Activated naive CD4-positive, alpha-beta T cell treated with anti-CD3 and anti-CD28 coated beads, Interleukin-2, amount 50 U/mL, for 24 hours (primary cell): ENCODE measurements around the gene LRR1.

Experiments used
- H3K27ac Mint-ChIP-seq: one replicate; pipeline ENCODE4 v1.8.0; 2021; ENCODE audit warnings: mild to moderate bottlenecking, mixed read lengths
- H3K27me3 Mint-ChIP-seq: one replicate; pipeline ENCODE4 v1.8.0; 2021; ENCODE audit warnings: mixed read lengths
- H3K36me3 Mint-ChIP-seq: one replicate; pipeline ENCODE4 v1.8.0; 2021; ENCODE audit warnings: mixed read lengths
- H3K4me1 Mint-ChIP-seq: one replicate; pipeline ENCODE4 v1.8.0; 2021; ENCODE audit warnings: mixed read lengths
- H3K4me3 Mint-ChIP-seq: one replicate; pipeline ENCODE4 v1.8.0; 2021; ENCODE audit warnings: mild to moderate bottlenecking, mixed read lengths
- H3K9me3 Mint-ChIP-seq: one replicate; pipeline ENCODE4 v1.8.0; 2021; ENCODE audit warnings: mixed read lengths

LRR1 gene

DNA sequence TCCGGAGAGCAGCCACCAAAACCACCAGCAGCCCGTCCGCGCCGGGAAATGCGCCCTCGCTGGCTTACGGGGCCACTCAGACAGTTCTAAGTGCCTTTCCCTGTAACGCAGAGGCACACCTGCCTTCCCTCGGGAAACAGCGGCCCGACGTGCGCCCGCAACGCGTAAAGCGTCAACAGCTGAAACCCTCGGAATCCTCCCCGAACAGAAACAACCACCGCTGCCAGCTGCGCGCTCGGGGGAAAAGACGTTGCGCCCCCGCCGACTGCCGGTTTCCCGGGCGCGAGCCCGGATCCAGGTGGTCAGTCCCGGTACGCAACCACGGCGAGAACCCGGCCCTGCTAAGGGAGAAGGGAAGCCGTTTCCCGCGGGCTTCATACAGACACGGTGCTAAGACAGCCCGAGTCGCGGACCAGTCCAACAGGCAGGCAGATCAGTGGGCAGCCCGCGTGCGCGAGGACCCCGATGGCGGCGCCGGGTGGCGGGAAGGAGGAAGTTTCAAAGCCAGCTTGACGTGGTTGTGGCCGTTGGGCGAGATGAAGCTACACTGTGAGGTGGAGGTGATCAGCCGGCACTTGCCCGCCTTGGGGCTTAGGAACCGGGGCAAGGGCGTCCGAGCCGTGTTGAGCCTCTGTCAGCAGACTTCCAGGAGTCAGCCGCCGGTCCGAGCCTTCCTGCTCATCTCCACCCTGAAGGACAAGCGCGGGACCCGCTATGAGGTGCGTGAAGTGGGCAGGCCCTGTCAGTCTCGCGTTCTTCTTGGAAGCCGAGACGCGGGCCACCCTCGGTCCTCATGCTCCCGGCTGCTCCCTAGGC is at the start of gene LRR1:
Gene LRR1 (plus strand): TSS at position 456 of the 816 bp plus-strand sequence. CDS start 81 bp downstream, at position 537.
- Mint-ChIP-seq H3K4me3 (peak within 1 kb of the TSS; percentile 98), H3K27me3 (no peaks in the 10 kb centered on the region), H3K4me1 (peaks cover 26% of the 10 kb centered on the region), H3K9me3 (no peaks in the 10 kb centered on the region), H3K27ac (peak within 1 kb of the TSS; percentile 98), H3K36me3 (peaks cover 2% of the 10 kb centered on the region)

GRCh38 chr14:49549446-49549845 is 49.3 kb upstream of the LRR1 start:
- Mint-ChIP-seq H3K36me3 (no peaks in the 10 kb centered on the region), H3K27ac (no peak overlapping the region), H3K27me3 (no peaks in the 10 kb centered on the region), H3K9me3 (no peaks in the 10 kb centered on the region), H3K4me1 (no peaks in the 10 kb centered on the region), H3K4me3 (no peak overlapping the region)

DNA sequence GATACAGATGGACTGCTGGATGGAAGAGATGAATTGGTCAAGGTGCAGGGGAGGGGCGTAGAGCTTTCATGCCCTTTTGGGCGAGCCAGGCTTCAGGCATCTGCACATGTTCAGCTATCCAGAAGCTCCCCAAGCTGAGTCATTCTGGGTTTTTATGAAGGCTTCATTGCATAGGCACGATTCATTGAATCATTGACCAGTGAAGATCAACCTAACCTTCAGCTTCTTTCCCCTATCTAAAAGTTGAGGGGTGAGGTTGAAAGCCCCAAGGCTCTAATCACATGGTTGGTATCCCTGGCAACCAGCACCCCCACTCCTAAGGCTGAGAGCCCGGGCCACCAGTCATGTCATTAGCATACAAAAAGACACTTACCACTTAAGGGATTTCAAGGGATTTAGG is 48.9 kb upstream of the LRR1 start:
- Mint-ChIP-seq H3K9me3 (no peaks in the 10 kb centered on the region), H3K36me3 (no peaks in the 10 kb centered on the region), H3K4me3 (no peak overlapping the region), H3K27me3 (no peaks in the 10 kb centered on the region), H3K4me1 (no peaks in the 10 kb centered on the region), H3K27ac (no peak overlapping the region)

DNA sequence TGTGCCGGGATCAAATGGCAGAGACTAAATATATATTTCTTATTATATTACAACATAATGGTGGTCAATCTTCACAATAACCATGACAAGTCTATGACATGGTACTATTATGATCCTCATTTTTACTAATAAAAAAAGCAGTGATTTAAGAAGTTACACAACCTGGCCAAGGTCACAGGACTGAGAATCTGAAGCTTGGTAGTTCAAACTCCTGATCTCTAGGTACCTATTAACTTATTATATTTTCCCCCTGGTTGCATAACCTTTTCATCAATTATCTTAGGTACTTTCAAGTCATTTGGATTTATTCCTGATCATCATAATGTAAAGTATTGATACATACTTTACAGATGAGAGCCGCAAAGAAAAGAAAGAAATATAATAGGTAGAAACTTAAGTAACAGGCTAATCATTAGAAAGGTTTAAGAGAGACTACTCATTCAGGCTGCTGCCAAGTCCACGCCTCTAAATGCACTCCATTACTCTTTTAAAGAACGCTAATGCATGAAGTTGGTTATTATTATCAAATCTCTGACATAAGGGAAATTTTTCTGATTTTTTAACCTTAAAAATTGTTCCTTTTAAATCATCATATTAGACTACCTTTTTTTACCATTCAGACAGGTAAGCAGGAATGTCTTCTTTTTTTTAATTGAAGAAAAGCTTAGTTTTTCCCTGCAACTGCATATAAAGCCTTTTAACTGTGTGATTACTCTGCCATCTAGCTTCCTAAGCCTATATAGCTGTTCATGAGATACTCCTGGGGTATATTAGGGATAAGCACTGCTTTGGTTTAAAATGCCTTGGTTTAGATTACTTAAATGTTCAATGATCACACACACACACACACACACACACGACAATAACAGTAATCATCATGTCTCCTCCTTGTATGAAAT is 48.2 kb upstream of the LRR1 start:
- Mint-ChIP-seq H3K4me1 (no peaks in the 10 kb centered on the region), H3K27me3 (no peaks in the 10 kb centered on the region), H3K36me3 (no peaks in the 10 kb centered on the region), H3K27ac (no peak overlapping the region), H3K4me3 (no peak overlapping the region), H3K9me3 (no peaks in the 10 kb centered on the region)

DNA sequence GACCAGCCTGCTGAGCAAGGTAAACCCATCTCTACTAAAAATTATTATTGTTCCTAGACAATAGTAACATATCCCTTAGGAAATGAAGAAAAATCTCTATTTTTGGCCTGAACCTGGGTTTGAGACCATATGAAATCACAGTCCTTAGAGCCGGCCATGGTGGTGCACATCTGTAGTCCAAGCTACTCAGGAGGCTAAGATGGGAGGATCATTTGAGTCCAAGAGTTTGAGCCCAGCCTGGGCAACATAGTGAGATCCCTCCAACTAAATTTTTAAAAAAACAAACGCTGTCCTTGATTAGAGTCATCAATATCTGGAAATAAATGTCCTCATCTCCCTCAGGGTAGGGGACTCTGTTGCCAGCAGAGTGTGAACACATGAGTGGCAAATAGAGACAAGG is 47.2 kb upstream of the LRR1 start:
- Mint-ChIP-seq H3K27me3 (no peaks in the 10 kb centered on the region), H3K27ac (no peak overlapping the region), H3K4me3 (no peak overlapping the region), H3K4me1 (no peaks in the 10 kb centered on the region), H3K9me3 (no peaks in the 10 kb centered on the region), H3K36me3 (no peaks in the 10 kb centered on the region)

DNA sequence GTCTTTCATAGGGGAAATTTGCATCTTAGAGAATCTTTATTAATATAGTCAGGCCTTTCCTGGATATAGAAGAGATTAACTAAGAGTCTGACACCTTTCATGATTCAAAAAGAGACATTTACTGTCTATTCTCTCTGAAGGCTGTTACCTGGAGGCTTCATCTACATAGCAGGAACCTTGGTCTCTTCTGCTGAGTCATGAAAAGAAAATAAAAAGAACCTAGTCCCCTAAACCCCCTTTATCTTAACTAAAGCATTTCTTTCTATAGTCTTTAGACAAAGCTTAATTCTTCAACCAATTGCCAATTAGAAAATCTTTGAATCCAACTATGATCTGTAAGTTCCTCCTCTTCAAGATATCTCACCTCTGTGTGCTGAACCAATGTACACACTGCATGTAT is 45.6 kb upstream of the LRR1 start:
- Mint-ChIP-seq H3K4me3 (no peak overlapping the region), H3K36me3 (no peaks in the 10 kb centered on the region), H3K27ac (no peak overlapping the region)

GRCh38 chr14:49553892-49554291 is 44.8 kb upstream of the LRR1 start:
- no peak overlapping the region for H3K4me3 Mint-ChIP-seq
- no peak overlapping the region for H3K27ac Mint-ChIP-seq
- no peaks in the 10 kb centered on the region for H3K36me3 Mint-ChIP-seq
- no peaks in the 10 kb centered on the region for H3K9me3 Mint-ChIP-seq
- no peaks in the 10 kb centered on the region for H3K4me1 Mint-ChIP-seq
- no peaks in the 10 kb centered on the region for H3K27me3 Mint-ChIP-seq

More for the DNA sequence above, 45.6 kb upstream of the LRR1 start:
- no peaks in the 10 kb centered on the region for H3K9me3 Mint-ChIP-seq
- no peaks in the 10 kb centered on the region for H3K27me3 Mint-ChIP-seq
- no peaks in the 10 kb centered on the region for H3K4me1 Mint-ChIP-seq

DNA sequence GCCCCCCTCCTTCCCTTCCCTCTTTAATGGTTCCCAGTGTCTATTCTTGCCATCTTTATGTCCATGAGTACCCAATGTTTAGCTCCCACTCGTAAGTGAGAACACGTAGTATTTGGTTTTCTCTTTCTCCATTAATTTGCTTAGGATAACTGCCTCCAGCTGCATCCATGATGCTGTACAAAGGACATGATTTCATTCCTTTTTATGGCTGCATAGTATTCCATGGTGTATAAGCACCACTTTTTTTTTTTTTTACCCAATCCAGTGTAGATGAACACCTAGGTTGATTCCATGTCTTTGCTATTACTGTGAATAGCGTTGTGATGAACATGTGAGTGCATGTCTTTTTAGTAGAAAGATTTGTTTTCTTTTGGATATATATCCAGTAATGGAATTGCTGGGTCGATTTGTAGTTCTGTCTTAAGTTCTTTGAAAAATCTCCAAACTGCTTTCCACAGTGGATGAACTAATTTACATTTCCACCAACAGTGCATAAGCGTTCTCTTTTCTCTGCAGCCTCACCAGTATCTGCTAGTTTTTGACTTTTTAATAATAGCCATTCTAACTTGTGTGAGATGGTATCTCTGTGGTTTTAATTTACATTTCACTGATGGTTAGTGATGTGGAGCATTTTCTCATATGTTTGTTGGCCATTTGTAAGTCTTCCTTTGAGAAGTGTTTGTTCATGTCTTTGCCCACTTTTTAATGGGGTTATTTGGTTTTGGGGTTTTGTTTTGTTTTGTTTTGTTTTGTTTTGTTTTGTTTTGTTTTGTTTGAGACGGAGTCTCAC is 38.6 kb upstream of the LRR1 start:
- Mint-ChIP-seq H3K9me3 (no peaks in the 10 kb centered on the region), H3K36me3 (peaks cover 3% of the 10 kb centered on the region), H3K27me3 (peaks cover 4% of the 10 kb centered on the region), H3K4me1 (no peaks in the 10 kb centered on the region), H3K27ac (no peak overlapping the region), H3K4me3 (no peak overlapping the region)

DNA sequence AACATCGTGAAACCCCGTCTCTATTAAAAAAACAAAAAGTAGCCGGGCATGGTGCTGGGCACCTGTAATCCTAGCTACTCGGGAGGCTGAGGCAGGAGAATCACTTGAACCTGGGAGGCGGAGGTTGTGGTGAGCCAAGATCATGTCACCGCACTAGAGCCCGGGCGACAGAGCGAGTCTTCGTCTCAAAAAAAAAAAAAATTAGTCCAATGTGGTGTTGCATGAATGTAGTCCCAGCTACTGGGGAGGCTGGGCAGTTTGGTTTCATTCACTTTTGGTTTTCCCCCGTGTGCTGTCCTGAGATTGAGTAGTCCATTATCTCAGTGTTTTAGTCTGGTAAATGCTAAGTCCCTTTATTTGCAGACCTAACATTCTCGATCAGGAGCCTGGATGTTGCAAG is 32.0 kb upstream of the LRR1 start:
- H3K36me3 Mint-ChIP-seq = peaks cover 9% of the 10 kb centered on the region
- H3K27ac Mint-ChIP-seq = no peak overlapping the region
- H3K4me3 Mint-ChIP-seq = no peak overlapping the region
- H3K4me1 Mint-ChIP-seq = no peaks in the 10 kb centered on the region
- H3K9me3 Mint-ChIP-seq = no peaks in the 10 kb centered on the region
- H3K27me3 Mint-ChIP-seq = peaks cover 2% of the 10 kb centered on the region

DNA sequence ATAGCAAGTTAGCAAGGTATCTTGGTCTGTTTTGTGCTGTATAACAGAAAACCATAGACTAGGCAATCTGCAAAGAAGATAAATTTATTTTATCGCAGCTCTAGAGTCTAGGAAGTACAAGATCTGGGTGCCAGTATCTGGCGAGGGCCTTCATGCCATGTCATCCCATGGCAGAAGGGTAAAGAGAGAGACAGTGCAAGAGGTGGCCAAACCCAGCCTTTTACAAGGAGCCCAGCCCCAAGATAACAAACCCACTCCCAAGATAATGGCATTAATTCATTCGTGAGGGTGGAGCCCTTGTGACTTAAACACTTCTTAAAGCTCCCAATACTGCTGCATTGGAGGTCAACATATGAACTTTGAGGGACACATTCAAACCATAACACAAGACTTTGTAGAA is 29.5 kb upstream of the LRR1 start:
- H3K36me3 Mint-ChIP-seq = peaks cover 13% of the 10 kb centered on the region
- peaks cover 6% of the 10 kb centered on the region for H3K4me1 Mint-ChIP-seq
- no peaks in the 10 kb centered on the region for H3K27me3 Mint-ChIP-seq
- no peaks in the 10 kb centered on the region for H3K9me3 Mint-ChIP-seq
- H3K4me3 Mint-ChIP-seq = no peak overlapping the region
- no peak overlapping the region for H3K27ac Mint-ChIP-seq

DNA sequence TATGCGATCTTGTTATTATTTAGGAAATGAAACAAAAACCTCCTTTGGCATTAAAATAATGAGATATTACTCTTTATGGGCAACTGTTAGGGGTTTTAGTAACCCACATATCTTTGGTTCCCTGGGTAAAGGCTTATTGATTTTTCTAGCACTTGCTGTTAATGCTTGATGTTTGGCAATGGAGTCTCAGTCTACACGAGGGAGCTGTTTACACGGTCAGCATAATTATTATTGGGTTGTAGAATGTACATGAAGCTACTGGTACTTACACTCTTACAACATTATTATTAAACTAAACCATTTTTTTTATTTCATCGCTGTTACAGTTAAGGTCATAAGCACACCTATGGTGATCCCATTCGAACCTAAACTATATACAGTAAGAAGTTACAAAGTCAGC is 24.7 kb upstream of the LRR1 start:
- H3K4me3 Mint-ChIP-seq = no peak overlapping the region

DNA sequence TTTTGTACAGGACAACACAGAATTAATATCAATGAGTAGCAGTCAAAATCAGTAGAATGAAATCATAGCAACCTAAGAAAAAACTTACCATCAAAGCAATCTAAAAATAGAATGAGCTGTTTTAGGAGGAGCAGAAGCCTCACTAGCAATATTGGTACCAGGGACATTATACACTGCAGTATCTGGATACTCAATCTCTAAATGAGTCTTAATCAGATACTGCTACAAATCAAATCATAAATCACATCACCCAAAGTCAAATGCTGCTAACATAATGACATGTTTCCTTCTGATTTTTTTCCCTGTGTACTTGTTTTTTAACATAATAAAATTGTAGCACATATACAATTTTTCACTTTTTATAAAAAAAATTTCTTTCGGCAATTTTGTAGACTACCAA is 20.6 kb upstream of the LRR1 start:
- H3K27ac Mint-ChIP-seq = no peak overlapping the region
- no peak overlapping the region for H3K4me3 Mint-ChIP-seq
- H3K27me3 Mint-ChIP-seq = no peaks in the 10 kb centered on the region
- no peaks in the 10 kb centered on the region for H3K9me3 Mint-ChIP-seq
- peaks cover 28% of the 10 kb centered on the region for H3K36me3 Mint-ChIP-seq
- H3K4me1 Mint-ChIP-seq = peaks cover 63% of the 10 kb centered on the region

More for the DNA sequence above, 24.7 kb upstream of the LRR1 start:
- Mint-ChIP-seq H3K9me3 (no peaks in the 10 kb centered on the region), H3K27ac (no peak overlapping the region), H3K27me3 (no peaks in the 10 kb centered on the region), H3K36me3 (peaks cover 23% of the 10 kb centered on the region), H3K4me1 (peaks cover 26% of the 10 kb centered on the region)

DNA sequence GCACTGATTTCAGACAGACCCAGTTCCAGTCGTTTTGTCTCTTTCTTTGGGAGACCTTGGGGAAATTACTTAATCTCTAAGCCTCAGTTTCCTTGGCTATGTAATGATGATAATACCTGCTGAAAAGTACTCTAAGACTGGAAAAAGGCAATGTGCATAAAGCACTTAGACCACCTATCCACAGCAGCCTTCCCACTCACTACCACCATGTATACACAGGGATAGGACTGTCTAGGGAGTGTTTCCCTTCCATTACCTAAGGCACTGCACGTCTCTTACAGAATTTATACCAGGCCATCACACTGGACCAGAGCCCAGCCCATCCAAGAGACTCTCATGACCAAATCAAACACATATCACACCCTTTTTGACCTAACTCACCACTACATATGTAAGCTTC is 18.9 kb upstream of the LRR1 start:
- H3K4me1 Mint-ChIP-seq = peaks cover 68% of the 10 kb centered on the region

DNA sequence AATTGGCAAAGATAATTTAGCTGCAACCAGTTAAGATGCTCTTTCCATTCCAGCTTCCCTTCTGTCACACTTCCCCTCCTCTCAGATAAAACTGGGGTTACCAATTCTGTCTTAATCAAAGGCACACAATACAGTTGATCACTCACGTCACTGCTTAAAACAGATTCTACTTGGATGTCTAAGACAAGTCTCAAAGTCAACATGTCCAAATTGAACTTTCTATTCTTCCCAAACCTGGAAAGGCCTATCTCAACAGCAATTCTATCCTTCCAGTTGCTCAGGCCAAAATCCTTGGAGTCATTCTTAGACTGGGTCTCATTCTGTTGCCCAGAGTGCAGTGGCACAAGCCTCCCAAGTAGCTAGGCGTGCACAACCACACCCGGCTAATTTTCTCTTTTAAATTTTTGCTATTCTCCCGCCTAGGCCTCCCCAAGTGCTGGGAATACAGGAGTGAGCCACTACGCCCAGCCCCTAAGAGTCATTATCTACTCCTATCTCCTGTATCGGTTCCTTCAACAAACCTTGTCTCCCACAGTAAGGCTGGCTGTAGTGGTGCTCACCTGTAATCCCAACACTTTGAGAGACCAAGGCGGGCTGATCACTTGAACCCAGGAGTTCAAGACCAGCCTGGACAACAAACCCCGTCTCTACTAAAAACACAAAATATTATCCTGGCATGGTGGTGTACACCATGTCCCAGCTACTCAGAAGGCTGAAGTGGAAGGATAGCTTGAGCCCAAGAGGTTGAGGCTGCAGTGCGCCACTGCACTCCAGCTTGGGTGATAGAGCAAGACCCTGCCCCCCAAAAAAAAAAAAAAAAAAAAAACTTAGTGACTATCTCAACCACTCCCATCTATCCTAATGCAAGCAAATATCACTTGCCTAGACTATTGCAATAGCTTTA is 17.3 kb upstream of the LRR1 start:
- H3K27ac Mint-ChIP-seq = peak overlapping the region; percentile 91
- peak overlapping the region; percentile 94 for H3K4me3 Mint-ChIP-seq
- H3K36me3 Mint-ChIP-seq = peaks cover 51% of the 10 kb centered on the region
- H3K9me3 Mint-ChIP-seq = no peaks in the 10 kb centered on the region
- H3K27me3 Mint-ChIP-seq = no peaks in the 10 kb centered on the region
- H3K4me1 Mint-ChIP-seq = peaks cover 62% of the 10 kb centered on the region

More for the DNA sequence above, 18.9 kb upstream of the LRR1 start:
- H3K36me3 Mint-ChIP-seq = peaks cover 40% of the 10 kb centered on the region
- peak overlapping the region; percentile 1 for H3K4me3 Mint-ChIP-seq
- no peaks in the 10 kb centered on the region for H3K9me3 Mint-ChIP-seq
- H3K27ac Mint-ChIP-seq = peak overlapping the region; percentile 69
- H3K27me3 Mint-ChIP-seq = no peaks in the 10 kb centered on the region
